PC-3 (cell line): ENCODE measurements around the gene TNRC6B.

Experiments used
- CTCF ChIP-seq: fragments of 300-600 bp; sonication (generic); conservative IDR thresholded peaks from 2 replicates; pipeline ENCODE4 v1.5.1; 2017; ENCODE audit warnings: antibody characterized with exemption, low read depth, mild to moderate bottlenecking, low read length
- EZH2 ChIP-seq: fragments of 300-600 bp; sonication (generic); IDR thresholded peaks from one replicate; pipeline ENCODE4 v1.6.1; 2017; ENCODE audit warnings: antibody characterized with exemption, mild to moderate bottlenecking, low read length; ENCODE audit not compliant: unreplicated experiment
- EZH2phosphoT487 ChIP-seq: fragments of 300-600 bp; sonication (generic); IDR thresholded peaks from 2 replicates; pipeline ENCODE4 v1.6.1; 2018; ENCODE audit warnings: mild to moderate bottlenecking, antibody characterized with exemption, low read length, borderline replicate concordance

GRCh38 chr22:40367342-40367741 lies 189.6 kb downstream of the TNRC6B start:
- TF ChIP-seq CTCF (no peak), EZH2 (no peak), EZH2phosphoT487 (no peak)
